Loucy (cell line): ENCODE data around the gene AKAP5.

Experiments used
- H2AFZ ChIP-seq: fragments of 200-600 bp; sonication (generic); 2 replicates; pipeline ENCODE4 v1.6.0; 2016; ENCODE audit warnings: antibody characterized with exemption, mild to moderate bottlenecking, low read length, moderate library complexity
- H3F3A ChIP-seq: fragments of 200-600 bp; 2 replicates; pipeline ENCODE4 v1.6.0; 2016; ENCODE audit warnings: antibody characterized with exemption, low read depth, mild to moderate bottlenecking
- H3K27me3 ChIP-seq: fragments of 200-600 bp; sonication (generic); 2 replicates; pipeline ENCODE4 v1.6.1; 2014; ENCODE audit warnings: low read length, mild to moderate bottlenecking; ENCODE audit not compliant: insufficient read depth, poor library complexity, severe bottlenecking
- H3K36me3 ChIP-seq: fragments of 200-600 bp; sonication (generic); 2 replicates; pipeline ENCODE4 v1.6.1; 2016; ENCODE audit warnings: low read length; ENCODE audit not compliant: insufficient read depth
- H3K4me1 ChIP-seq: fragments of 200-600 bp; sonication (generic); 2 replicates; pipeline ENCODE4 v1.5.1; 2014; ENCODE audit warnings: low read length, mild to moderate bottlenecking; ENCODE audit not compliant: insufficient read depth, poor library complexity, severe bottlenecking
- H3K4me2 ChIP-seq: fragments of 200-600 bp; sonication (generic); 2 replicates; pipeline ENCODE4 v1.6.0; 2014; ENCODE audit warnings: antibody characterized with exemption, low read length, low read depth, mild to moderate bottlenecking; ENCODE audit not compliant: poor library complexity, severe bottlenecking
- H3K4me3 ChIP-seq: fragments of 200-600 bp; sonication (generic); 2 replicates; pipeline ENCODE4 v1.5.1; 2014; ENCODE audit warnings: low read length, mild to moderate bottlenecking, mixed read lengths; ENCODE audit not compliant: poor library complexity, severe bottlenecking
- H3K79me2 ChIP-seq: fragments of 200-600 bp; sonication (generic); 2 replicates; pipeline ENCODE4 v1.6.1; 2014; ENCODE audit warnings: low read length; ENCODE audit not compliant: insufficient read depth
- H3K9ac ChIP-seq: fragments of 200-600 bp; sonication (generic); 2 replicates; pipeline ENCODE4 v1.6.0; 2014; ENCODE audit warnings: mild to moderate bottlenecking, low read depth, low read length, moderate library complexity; ENCODE audit not compliant: poor library complexity, severe bottlenecking
- H3K9me2 ChIP-seq: fragments of 200-600 bp; sonication (generic); replicated peaks from 2 replicates; pipeline ENCODE4 v1.6.1; 2016; ENCODE audit warnings: low read depth, low read length, mixed read lengths
- H3K9me3 ChIP-seq: fragments of 200-600 bp; sonication (generic); 2 replicates; pipeline ENCODE4 v1.6.1; 2014; ENCODE audit warnings: mild to moderate bottlenecking, antibody characterized with exemption, low read length, low read depth; ENCODE audit not compliant: insufficient read depth
- H4K20me1 ChIP-seq: fragments of 200-600 bp; sonication (generic); 2 replicates; pipeline ENCODE4 v1.6.0; 2014; ENCODE audit warnings: antibody characterized with exemption, low read length, mild to moderate bottlenecking; ENCODE audit not compliant: insufficient read depth, poor library complexity, severe bottlenecking
- EZH2phosphoT487 ChIP-seq: fragments of 200-600 bp; IDR thresholded peaks from 2 replicates; pipeline ENCODE4 v1.6.1; 2018; ENCODE audit warnings: antibody characterized with exemption, mild to moderate bottlenecking, moderate library complexity, borderline replicate concordance
- TF ChIP-seq, protein P1 (sequence below): fragments of 200-600 bp; sonication (generic); conservative IDR thresholded peaks from 2 replicates; pipeline ENCODE4 v1.5.1; 2014; ENCODE audit warnings: mild to moderate bottlenecking, antibody characterized with exemption, low read length

The AKAP5 gene

DNA sequence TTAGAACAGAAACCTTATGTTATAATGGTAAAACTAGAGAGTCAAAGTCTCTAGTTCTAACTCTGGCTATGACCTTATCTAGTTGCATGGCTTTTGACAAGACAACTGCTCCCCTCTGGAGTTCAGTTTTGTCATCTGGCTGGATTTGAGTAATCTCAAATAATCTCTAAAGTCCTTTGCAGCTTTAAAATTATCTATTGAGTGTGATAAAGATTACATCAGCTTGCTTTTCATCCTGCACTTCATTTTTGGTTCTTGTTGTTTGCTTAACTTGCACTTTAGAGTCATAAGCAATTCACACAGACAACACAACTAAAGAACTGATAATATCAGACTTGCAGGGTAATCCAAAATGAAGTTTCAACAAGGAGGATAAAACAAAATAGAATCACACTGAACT is 2.3 kb downstream of the AKAP5 start:
- TF ChIP-seq EZH2phosphoT487, result no peak
- TF ChIP-seq, protein P1, sequence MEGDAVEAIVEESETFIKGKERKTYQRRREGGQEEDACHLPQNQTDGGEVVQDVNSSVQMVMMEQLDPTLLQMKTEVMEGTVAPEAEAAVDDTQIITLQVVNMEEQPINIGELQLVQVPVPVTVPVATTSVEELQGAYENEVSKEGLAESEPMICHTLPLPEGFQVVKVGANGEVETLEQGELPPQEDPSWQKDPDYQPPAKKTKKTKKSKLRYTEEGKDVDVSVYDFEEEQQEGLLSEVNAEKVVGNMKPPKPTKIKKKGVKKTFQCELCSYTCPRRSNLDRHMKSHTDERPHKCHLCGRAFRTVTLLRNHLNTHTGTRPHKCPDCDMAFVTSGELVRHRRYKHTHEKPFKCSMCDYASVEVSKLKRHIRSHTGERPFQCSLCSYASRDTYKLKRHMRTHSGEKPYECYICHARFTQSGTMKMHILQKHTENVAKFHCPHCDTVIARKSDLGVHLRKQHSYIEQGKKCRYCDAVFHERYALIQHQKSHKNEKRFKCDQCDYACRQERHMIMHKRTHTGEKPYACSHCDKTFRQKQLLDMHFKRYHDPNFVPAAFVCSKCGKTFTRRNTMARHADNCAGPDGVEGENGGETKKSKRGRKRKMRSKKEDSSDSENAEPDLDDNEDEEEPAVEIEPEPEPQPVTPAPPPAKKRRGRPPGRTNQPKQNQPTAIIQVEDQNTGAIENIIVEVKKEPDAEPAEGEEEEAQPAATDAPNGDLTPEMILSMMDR, result no peak
- H3K27me3 ChIP-seq, result no peaks in the 10 kb centered on the region
- H3F3A ChIP-seq, result peaks cover 6% of the 10 kb centered on the region; the same call in 1 of the 2 replicates

DNA sequence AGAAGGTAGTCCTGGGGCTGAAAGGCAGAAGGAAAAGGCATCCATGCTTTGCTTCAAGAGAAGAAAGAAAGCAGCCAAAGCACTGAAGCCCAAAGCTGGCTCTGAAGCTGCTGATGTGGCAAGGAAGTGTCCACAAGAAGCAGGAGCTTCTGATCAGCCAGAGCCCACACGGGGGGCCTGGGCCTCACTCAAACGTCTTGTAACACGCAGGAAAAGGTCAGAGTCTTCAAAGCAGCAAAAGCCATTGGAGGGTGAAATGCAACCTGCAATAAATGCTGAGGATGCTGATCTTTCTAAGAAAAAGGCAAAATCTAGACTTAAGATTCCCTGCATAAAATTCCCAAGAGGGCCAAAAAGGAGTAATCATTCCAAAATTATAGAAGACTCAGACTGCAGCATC is 3.2 kb downstream of the AKAP5 start:
- H3K4me2 ChIP-seq, result peak overlapping the region; percentile 96
- H3K4me3 ChIP-seq, result no peak overlapping the region
- H3K9me3 ChIP-seq, result no peaks in the 10 kb centered on the region
- H3F3A ChIP-seq, result peaks cover 6% of the 10 kb centered on the region; the same call in 1 of the 2 replicates
- no peak overlapping the region for H2AFZ ChIP-seq
- H3K36me3 ChIP-seq, result no peaks in the 10 kb centered on the region
- no peaks in the 10 kb centered on the region for H3K27me3 ChIP-seq
- peaks cover 38% of the 10 kb centered on the region for H3K4me1 ChIP-seq
- H3K9ac ChIP-seq, result peak overlapping the region; percentile 12
- peaks cover 14% of the 10 kb centered on the region for H4K20me1 ChIP-seq
- TF ChIP-seq EZH2phosphoT487, result no peak
- TF ChIP-seq, protein P1, result no peak
- H3K79me2 ChIP-seq, result peaks cover 20% of the 10 kb centered on the region; the same call in 1 of the 2 replicates
- H3K9me2 ChIP-seq, result no peaks in the 10 kb centered on the region

More for the DNA sequence above, 2.3 kb downstream of the AKAP5 start:
- Histone ChIP-seq H3K9me2 (no peaks in the 10 kb centered on the region), H3K4me1 (peaks cover 38% of the 10 kb centered on the region), H3K4me3 (peak overlapping the region; percentile 86), H3K79me2 (peaks cover 20% of the 10 kb centered on the region; the same call in 1 of the 2 replicates), H3K9me3 (no peaks in the 10 kb centered on the region), H4K20me1 (peaks cover 14% of the 10 kb centered on the region), H2AFZ (no peak overlapping the region), H3K9ac (peak overlapping the region; percentile 12), H3K4me2 (peak overlapping the region; percentile 96), H3K36me3 (no peaks in the 10 kb centered on the region)

GRCh38 chr14:64474041-64474440 is 8.7 kb downstream of the AKAP5 start:
- H4K20me1 ChIP-seq, result no peaks in the 10 kb centered on the region

More at GRCh38 chr14:64474041-64474440, 8.7 kb downstream of the AKAP5 start:
- no peaks in the 10 kb centered on the region for H3K9me3 ChIP-seq
- no peaks in the 10 kb centered on the region for H3K27me3 ChIP-seq
- no peak overlapping the region for H2AFZ ChIP-seq
- peaks cover 3% of the 10 kb centered on the region; the same call in 1 of the 2 replicates for H3F3A ChIP-seq
- no peak overlapping the region for H3K4me2 ChIP-seq
- H3K9me2 ChIP-seq, result no peaks in the 10 kb centered on the region
- no peaks in the 10 kb centered on the region for H3K4me1 ChIP-seq
- no peak overlapping the region for H3K4me3 ChIP-seq
- H3K79me2 ChIP-seq, result no peaks in the 10 kb centered on the region
- H3K9ac ChIP-seq, result no peak overlapping the region
- TF ChIP-seq, protein P1, result no peak
- TF ChIP-seq EZH2phosphoT487, result no peak
- no peaks in the 10 kb centered on the region for H3K36me3 ChIP-seq
